SJCRH30 (cell line): Measurements from ENCODE around the gene SLC35E3. TPM values are rescaled to one million over a fixed set of nuclear protein-coding genes. Genes with fewer than 3 reads are reported as not detected.
A peak's percentile ranks its signal among the peaks of the same experiment; 100 is the strongest.

ENCODE experiments used
- DNase-seq, 2 experiments: peaks; one replicate each; pipeline ENCODE4 v3.0.0-alpha.2; 2015 to 2020
- H3K27ac ChIP-seq: fragments of 250-450 bp; sonication (Bioruptor Pico); 2 replicates; pipeline ENCODE4 v1.5.1; 2020; ENCODE audit warnings: mild to moderate bottlenecking, moderate library complexity
- H3K27me3 ChIP-seq: fragments of 250-450 bp; sonication (Bioruptor Pico); 2 replicates; pipeline ENCODE4 v1.5.1; 2020; ENCODE audit warnings: mild to moderate bottlenecking, moderate library complexity
- H3K36me3 ChIP-seq: fragments of 250-450 bp; sonication (Bioruptor Pico); 2 replicates; pipeline ENCODE4 v1.5.1; 2020; ENCODE audit warnings: mild to moderate bottlenecking, moderate library complexity
- H3K4me1 ChIP-seq: fragments of 250-450 bp; sonication (Bioruptor Pico); 2 replicates; pipeline ENCODE4 v1.5.1; 2020; ENCODE audit warnings: mild to moderate bottlenecking, moderate library complexity
- H3K4me3 ChIP-seq: fragments of 250-450 bp; sonication (Bioruptor Pico); 2 replicates; pipeline ENCODE4 v1.5.1; 2020; ENCODE audit warnings: mild to moderate bottlenecking, moderate library complexity
- H3K9me3 ChIP-seq: fragments of 250-450 bp; sonication (Bioruptor Pico); replicated peaks from 2 replicates; pipeline ENCODE4 v1.5.1; 2020; ENCODE audit warnings: mild to moderate bottlenecking, moderate library complexity
- total RNA-seq: library from RNA; depleted of rRNA; stranded (reverse); fragments of >200 nt; shearing (Covaris generic); gene quantifications from 2 replicates; pipeline ENCODE4 v1.2.3, GENCODE V29; 2014

Gene SLC35E3
- total RNA-seq, 1 experiment from 2014 or later: 10.5 TPM

GRCh38 chr12:68761901-68762630 is 16.1 kb downstream of the SLC35E3 start:
- no peaks in the 10 kb centered on the region for H3K27me3 ChIP-seq

DNA sequence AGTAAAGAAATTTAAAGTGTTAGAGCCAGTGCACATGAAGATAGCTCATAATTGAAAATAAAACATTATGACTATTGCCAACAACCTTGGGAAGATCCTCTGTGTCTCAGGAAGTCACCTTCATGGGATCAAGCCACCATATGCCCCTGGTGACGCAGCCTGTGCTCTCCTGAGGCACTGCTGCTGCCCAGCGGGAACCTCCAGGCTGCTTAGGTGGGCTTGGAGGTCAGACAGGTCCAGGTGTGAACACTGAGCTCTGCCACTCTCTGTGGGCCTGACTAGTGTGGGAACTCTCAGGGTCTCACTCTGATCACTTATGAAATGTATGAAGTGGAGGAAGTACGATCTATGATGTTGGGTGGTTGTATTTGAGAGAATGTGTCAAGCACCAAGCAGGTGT is 16.7 kb downstream of the SLC35E3 start:
- Histone ChIP-seq H3K9me3 (no peaks in the 10 kb centered on the region), H3K36me3 (peaks cover 20% of the 10 kb centered on the region), H3K4me1 (no peaks in the 10 kb centered on the region), H3K27me3 (no peaks in the 10 kb centered on the region), H3K4me3 (no peak overlapping the region), H3K27ac (no peak overlapping the region)
- DNase-seq: no peak

More at GRCh38 chr12:68761901-68762630, 16.1 kb downstream of the SLC35E3 start:
- Histone ChIP-seq H3K27ac (no peak overlapping the region), H3K4me1 (no peaks in the 10 kb centered on the region), H3K36me3 (peaks cover 20% of the 10 kb centered on the region), H3K4me3 (no peak overlapping the region), H3K9me3 (no peaks in the 10 kb centered on the region)
- no peak for DNase-seq

DNA sequence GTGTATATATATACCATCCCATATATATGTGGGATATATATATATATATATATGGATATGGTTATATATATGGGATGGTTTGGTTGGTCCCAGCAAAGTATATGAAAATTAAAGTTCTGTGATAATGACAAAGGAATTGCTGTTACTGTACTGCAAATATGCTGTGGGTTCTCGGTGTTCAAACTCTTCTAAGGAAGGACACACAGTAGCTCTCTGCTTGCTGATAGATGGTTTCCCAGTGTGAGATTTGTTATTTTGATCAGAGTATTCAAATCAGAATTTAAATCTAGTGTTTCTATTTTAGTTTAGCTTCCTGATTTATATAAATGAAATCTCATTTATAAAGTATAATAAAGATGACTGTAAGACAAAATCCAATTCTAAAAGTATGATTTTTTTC is 19.7 kb downstream of the SLC35E3 start:
- no peak overlapping the region for H3K27ac ChIP-seq
- no peaks in the 10 kb centered on the region for H3K9me3 ChIP-seq
- H3K4me1 ChIP-seq: no peaks in the 10 kb centered on the region
- no peak overlapping the region for H3K4me3 ChIP-seq
- H3K36me3 ChIP-seq: peaks cover 9% of the 10 kb centered on the region; the same call in 1 of the 2 replicates
- no peak for DNase-seq
- H3K27me3 ChIP-seq: no peaks in the 10 kb centered on the region

DNA sequence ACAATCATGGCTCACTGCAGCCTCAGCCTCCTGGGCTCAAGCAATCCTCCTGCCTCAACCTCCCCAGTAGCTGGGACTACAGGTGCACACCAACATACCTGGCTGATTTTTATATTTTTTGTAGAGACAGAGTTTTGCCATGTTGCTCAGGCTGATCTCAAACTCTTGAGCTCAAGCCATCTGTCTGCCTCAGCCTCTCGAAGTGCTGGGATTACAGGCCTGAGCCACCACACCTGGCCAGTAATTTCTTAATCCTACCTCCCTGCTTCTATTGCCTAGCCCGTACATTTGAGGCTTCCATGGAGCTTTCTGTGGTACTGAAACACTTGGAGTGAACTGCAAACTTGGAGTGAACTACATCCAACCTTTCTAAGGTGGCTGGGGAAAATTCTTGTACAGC is 20.7 kb downstream of the SLC35E3 start:
- H3K27me3 ChIP-seq: no peaks in the 10 kb centered on the region
- no peak for DNase-seq
- H3K27ac ChIP-seq: no peak overlapping the region
- H3K4me1 ChIP-seq: no peaks in the 10 kb centered on the region
- H3K4me3 ChIP-seq: no peak overlapping the region
- H3K9me3 ChIP-seq: no peaks in the 10 kb centered on the region
- H3K36me3 ChIP-seq: peaks cover 9% of the 10 kb centered on the region; the same call in 1 of the 2 replicates

- Histone ChIP-seq H3K27ac (no peak overlapping the region), H3K9me3 (no peaks in the 10 kb centered on the region), H3K27me3 (no peaks in the 10 kb centered on the region), H3K4me3 (no peak overlapping the region), H3K4me1 (no peaks in the 10 kb centered on the region), H3K36me3 (peaks cover 9% of the 10 kb centered on the region; the same call in 1 of the 2 replicates)
- DNase-seq: no peak
These were observed 21.2 kb downstream of the SLC35E3 start for GRCh38 chr12:68767191-68767590.

- H3K36me3 ChIP-seq: 0 out of 2 replicates have a peak, but pooled peaks cover 4% of the 10 kb centered on the region
- DNase-seq: no peak
- H3K4me1 ChIP-seq: peaks cover 1% of the 10 kb centered on the region; the same call in 1 of the 2 replicates
- H3K4me3 ChIP-seq: no peak overlapping the region
- H3K27me3 ChIP-seq: no peaks in the 10 kb centered on the region
- no peak overlapping the region for H3K27ac ChIP-seq
- H3K9me3 ChIP-seq: no peaks in the 10 kb centered on the region
These were observed 22.5 kb downstream of the SLC35E3 start for GRCh38 chr12:68768431-68768939.

DNA sequence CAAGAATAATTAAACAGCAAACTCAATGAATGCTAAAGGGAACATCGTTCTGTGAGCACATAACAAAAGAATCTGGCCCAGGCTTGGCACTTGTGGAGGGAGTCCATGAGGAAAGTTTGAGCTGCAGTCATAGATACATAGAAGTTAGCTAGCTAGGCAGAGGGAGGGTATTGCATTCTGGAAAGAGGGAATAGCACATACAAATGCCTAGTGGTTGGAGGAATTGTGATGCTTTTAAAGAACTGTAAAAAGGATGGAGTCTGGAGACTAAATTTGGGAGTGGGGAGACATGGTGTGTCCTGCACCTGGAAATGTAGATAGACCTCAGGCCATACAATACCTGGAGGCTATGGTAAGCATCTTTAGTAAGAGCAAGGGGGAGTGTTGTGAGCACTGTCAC is 24.0 kb downstream of the SLC35E3 start:
- Histone ChIP-seq H3K27ac (no peak overlapping the region), H3K36me3 (0 out of 2 replicates have a peak, but pooled peaks cover 4% of the 10 kb centered on the region), H3K4me1 (peaks cover 4% of the 10 kb centered on the region; the same call in 1 of the 2 replicates), H3K27me3 (no peaks in the 10 kb centered on the region), H3K9me3 (no peaks in the 10 kb centered on the region), H3K4me3 (no peak overlapping the region)
- no peak for DNase-seq

- no peak for DNase-seq
- Histone ChIP-seq H3K27me3 (no peaks in the 10 kb centered on the region), H3K27ac (no peak overlapping the region), H3K9me3 (no peaks in the 10 kb centered on the region), H3K36me3 (0 out of 2 replicates have a peak, but pooled peaks cover 4% of the 10 kb centered on the region), H3K4me1 (peaks cover 6% of the 10 kb centered on the region), H3K4me3 (no peak overlapping the region)
These were observed 25.4 kb downstream of the SLC35E3 start for GRCh38 chr12:68771223-68771925.

GRCh38 chr12:68772714-68773113 is 26.7 kb downstream of the SLC35E3 start:
- H3K4me3 ChIP-seq: no peak overlapping the region
- no peaks in the 10 kb centered on the region for H3K27me3 ChIP-seq
- peaks cover 19% of the 10 kb centered on the region for H3K4me1 ChIP-seq
- H3K9me3 ChIP-seq: no peaks in the 10 kb centered on the region
- H3K36me3 ChIP-seq: no peaks in the 10 kb centered on the region
- no peak overlapping the region for H3K27ac ChIP-seq
- DNase-seq: no peak

DNA sequence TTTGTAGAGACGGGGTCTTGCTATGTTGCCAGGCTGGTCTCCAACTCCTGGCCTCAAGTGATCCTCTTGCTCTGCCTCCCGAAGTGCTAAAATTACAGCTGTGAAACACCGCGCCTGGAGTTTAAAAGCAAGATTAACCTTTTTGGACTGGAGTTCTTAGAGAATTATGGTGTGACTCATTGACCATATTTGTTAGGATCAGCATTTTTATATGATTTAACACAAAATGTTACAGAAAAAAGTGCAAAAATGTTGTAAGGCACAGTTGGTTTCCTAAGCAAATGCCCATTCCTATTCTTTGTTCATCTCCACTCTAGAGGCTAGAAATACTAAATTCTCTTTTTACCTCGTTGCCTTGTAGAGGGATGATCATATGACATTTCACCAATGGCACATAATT is 27.6 kb downstream of the SLC35E3 start:
- no peaks in the 10 kb centered on the region for H3K36me3 ChIP-seq
- no peaks in the 10 kb centered on the region for H3K9me3 ChIP-seq
- no peak for DNase-seq
- no peaks in the 10 kb centered on the region for H3K27me3 ChIP-seq
- H3K4me1 ChIP-seq: peaks cover 19% of the 10 kb centered on the region
- H3K27ac ChIP-seq: no peak overlapping the region
- no peak overlapping the region for H3K4me3 ChIP-seq

DNA sequence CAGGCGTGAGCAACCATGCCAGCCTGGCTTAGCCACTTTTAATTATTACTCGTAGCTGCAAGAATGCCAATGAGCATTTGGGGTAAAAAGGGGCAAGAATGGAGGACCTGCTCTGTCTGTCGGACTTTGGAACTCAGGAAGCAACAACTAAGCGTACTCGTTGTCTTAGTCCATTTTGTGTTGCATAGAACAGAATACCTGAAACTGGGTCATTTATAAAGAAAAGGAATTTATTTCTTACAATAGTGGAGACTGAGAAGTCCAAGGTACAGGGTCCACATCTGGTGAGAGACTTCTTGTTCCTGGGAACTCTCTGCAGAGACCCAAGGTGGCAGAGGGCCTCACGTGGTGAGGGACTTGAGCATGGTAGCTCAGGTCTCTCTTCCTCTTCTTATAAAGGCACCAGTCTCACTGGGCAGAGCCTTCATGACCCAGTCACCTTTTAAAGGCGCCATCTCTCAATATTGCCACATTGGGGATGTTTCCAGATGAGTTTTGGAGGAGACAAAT is 29.2 kb downstream of the SLC35E3 start:
- Histone ChIP-seq H3K4me1 (peaks cover 19% of the 10 kb centered on the region), H3K27me3 (no peaks in the 10 kb centered on the region), H3K27ac (no peak overlapping the region), H3K9me3 (no peaks in the 10 kb centered on the region), H3K36me3 (no peaks in the 10 kb centered on the region), H3K4me3 (no peak overlapping the region)
- DNase-seq: no peak

DNA sequence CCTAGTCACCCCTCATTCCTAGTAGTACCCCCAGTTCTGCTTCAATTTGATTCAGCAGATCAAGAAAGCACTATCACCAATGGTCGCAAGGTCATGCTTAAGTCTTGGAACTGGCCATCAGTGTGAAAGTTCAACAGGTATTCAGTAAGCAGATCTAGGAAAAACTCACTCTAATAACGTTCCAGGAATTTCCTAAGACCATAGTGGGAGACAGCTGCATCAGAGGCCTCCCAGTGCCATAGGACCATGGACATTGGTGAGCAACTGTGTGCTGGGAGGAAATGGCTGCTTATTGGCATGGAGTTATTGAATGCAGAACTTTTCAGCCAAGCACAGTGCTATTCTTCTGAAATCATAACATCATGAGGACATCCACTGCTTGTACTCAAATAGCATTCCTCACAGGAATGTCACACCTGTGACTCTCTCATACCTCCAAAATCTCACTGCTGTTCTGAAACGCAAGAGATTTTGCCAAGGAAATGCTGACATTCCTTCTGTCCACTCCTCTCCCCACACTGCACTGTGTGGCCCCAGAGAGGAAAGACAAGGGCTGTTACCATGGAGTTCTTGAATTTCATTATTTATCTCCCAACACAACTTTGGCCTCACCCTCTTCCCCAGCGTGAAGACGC is 31.1 kb downstream of the SLC35E3 start:
- H3K36me3 ChIP-seq: no peaks in the 10 kb centered on the region
- peak; percentile 51 to 64 for DNase-seq
- H3K4me1 ChIP-seq: peaks cover 19% of the 10 kb centered on the region
- no peak overlapping the region for H3K4me3 ChIP-seq
- no peaks in the 10 kb centered on the region for H3K9me3 ChIP-seq
- H3K27me3 ChIP-seq: no peaks in the 10 kb centered on the region
- H3K27ac ChIP-seq: peak overlapping the region; percentile 40

GRCh38 chr12:68779280-68779679 is 33.3 kb downstream of the SLC35E3 start:
- Histone ChIP-seq H3K27ac (no peak overlapping the region), H3K9me3 (no peaks in the 10 kb centered on the region), H3K36me3 (no peaks in the 10 kb centered on the region), H3K4me1 (peaks cover 22% of the 10 kb centered on the region), H3K4me3 (no peak overlapping the region), H3K27me3 (no peaks in the 10 kb centered on the region)
- DNase-seq: no peak

GRCh38 chr12:68780731-68781130 is 34.8 kb downstream of the SLC35E3 start:
- Histone ChIP-seq H3K4me3 (no peak overlapping the region), H3K4me1 (peaks cover 31% of the 10 kb centered on the region), H3K36me3 (no peaks in the 10 kb centered on the region), H3K27ac (no peak overlapping the region), H3K9me3 (no peaks in the 10 kb centered on the region), H3K27me3 (no peaks in the 10 kb centered on the region)
- no peak for DNase-seq

GRCh38 chr12:68781728-68782127 is 35.8 kb downstream of the SLC35E3 start:
- Histone ChIP-seq H3K36me3 (no peaks in the 10 kb centered on the region), H3K27me3 (no peaks in the 10 kb centered on the region)
- DNase-seq: no peak

More at GRCh38 chr12:68781728-68782127, 35.8 kb downstream of the SLC35E3 start:
- Histone ChIP-seq H3K9me3 (no peaks in the 10 kb centered on the region), H3K27ac (no peak overlapping the region), H3K4me3 (no peak overlapping the region), H3K4me1 (peaks cover 26% of the 10 kb centered on the region)
